HFF-Myc (cell line): ENCODE measurements around the gene TJP3.

Source experiments
- DNase-seq: peaks from one replicate; pipeline ENCODE4 v3.0.0-alpha.2; 2011; ENCODE audit warnings: low read depth; ENCODE audit errors: extremely low read depth
- H3K4me3 ChIP-seq: replicated peaks from 2 replicates; pipeline ENCODE4 v1.5.1; 2011; ENCODE audit warnings: low read depth, mild to moderate bottlenecking, control low read depth, low read length
- TF ChIP-seq, protein P1 (sequence below): IDR thresholded peaks from 2 replicates; pipeline ENCODE4 v1.5.1; 2012; ENCODE audit warnings: mild to moderate bottlenecking, low read depth, low read length, control low read depth; ENCODE audit errors: missing control alignments

TJP3 gene

DNA sequence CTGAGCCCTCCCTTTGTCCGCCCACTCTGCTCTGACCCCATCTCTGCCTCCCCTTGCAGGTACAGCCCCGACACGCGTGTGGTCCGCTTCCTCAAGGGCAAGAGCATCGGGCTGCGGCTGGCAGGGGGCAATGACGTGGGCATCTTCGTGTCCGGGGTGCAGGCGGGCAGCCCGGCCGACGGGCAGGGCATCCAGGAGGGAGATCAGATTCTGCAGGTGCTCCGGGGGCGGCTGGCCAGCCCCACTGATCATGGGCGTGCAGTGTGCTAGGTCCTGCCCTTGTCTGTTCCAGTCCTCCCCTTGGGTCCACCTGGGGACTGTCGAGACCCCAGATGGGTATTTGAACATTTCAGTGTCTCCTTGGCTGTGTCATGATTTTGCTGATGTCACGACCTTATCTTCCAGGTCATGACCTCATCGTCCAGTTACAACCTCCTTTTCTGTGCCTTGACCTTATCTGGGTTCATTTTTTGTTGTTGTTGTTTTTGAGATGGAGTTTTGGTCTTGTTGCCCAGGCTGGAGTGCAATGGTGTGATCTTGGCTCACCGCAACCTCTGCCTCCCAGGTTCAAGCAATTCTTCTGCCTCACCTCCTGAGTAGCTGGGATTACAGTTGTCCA lies 28.0 kb downstream of the TJP3 start:
- DNase-seq, result no peak
- H3K4me3 ChIP-seq, result no peak overlapping the region
- TF ChIP-seq, protein P1, sequence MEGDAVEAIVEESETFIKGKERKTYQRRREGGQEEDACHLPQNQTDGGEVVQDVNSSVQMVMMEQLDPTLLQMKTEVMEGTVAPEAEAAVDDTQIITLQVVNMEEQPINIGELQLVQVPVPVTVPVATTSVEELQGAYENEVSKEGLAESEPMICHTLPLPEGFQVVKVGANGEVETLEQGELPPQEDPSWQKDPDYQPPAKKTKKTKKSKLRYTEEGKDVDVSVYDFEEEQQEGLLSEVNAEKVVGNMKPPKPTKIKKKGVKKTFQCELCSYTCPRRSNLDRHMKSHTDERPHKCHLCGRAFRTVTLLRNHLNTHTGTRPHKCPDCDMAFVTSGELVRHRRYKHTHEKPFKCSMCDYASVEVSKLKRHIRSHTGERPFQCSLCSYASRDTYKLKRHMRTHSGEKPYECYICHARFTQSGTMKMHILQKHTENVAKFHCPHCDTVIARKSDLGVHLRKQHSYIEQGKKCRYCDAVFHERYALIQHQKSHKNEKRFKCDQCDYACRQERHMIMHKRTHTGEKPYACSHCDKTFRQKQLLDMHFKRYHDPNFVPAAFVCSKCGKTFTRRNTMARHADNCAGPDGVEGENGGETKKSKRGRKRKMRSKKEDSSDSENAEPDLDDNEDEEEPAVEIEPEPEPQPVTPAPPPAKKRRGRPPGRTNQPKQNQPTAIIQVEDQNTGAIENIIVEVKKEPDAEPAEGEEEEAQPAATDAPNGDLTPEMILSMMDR, result no peak

DNA sequence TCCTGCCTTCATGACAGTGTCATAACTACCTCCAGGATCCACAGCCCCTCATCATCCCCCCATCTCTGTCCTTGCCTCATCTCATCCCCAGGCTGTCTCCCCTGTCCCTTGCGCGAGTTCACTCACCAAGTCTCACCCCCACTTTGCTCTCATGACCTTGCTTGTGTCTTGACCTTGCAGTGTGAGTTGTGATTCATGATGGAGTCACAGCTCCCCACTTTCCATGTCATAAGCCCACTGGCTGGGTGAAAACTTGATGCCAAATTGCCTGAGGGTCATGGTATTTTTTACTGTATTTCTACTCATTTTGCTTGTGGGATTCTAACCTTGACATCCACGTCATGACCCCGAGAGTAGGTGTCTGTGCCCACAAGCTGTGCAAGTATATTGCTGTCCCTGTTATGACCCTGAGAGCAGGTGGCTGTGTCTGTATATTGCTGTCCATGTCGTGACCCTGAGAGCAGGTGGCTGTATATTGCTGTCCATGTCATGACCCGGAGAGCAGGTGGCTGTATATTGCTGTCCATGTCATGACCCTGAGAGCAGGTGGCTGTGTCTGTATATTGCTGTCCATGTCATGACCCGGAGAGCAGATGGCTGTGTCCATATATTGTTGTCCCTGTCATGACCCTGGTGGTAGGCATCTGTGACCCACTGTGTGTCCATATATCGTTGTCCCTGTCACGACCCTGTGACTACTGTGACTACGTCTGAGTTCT lies 29.5 kb downstream of the TJP3 start:
- TF ChIP-seq, protein P1, result no peak
- no peak for DNase-seq
- H3K4me3 ChIP-seq, result no peak overlapping the region

DNA sequence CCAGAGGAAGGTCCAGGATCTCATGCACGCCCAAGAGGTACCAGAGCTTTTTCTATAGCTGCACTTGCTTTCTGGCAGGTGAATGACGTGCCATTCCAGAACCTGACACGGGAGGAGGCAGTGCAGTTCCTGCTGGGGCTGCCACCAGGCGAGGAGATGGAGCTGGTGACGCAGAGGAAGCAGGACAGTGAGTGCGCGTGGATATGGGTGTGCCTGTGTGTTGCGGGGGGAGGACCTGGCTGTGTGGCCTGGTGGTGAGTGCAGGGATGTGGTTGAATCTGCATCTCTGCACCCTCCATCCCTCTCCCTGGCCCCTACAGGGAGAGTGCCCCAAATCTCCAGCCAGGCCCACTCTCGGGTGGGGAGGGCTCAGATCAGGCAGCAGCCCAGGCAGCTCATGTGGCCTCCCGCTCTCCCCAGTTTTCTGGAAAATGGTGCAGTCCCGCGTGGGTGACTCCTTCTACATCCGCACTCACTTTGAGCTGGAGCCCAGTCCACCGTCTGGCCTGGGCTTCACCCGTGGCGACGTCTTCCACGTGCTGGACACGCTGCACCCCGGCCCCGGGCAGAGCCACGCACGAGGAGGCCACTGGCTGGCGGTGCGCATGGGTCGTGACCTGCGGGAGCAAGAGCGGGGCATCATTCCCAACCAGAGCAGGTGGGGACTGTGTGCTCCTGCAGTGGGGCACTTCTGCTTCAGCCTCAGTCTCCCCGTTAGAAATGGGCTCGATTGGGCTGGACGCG lies 30.5 kb downstream of the TJP3 start:
- TF ChIP-seq, protein P1, result no peak
- no peak for DNase-seq
- no peak overlapping the region for H3K4me3 ChIP-seq

DNA sequence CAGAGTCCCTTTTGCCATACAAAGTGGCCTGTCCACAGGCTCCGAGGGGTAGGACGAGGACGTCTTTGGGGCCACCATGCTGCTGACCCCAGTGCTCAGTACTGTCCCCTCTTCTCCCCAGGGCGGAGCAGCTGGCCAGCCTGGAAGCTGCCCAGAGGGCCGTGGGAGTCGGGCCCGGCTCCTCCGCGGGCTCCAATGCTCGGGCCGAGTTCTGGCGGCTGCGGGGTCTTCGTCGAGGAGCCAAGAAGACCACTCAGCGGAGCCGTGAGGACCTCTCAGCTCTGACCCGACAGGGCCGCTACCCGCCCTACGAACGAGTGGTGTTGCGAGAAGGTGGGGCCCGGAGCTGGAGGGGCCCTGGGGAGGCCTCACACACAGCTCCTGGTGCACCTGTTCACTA lies 32.2 kb downstream of the TJP3 start:
- H3K4me3 ChIP-seq, result no peak overlapping the region
- TF ChIP-seq, protein P1, result no peak
- no peak for DNase-seq

DNA sequence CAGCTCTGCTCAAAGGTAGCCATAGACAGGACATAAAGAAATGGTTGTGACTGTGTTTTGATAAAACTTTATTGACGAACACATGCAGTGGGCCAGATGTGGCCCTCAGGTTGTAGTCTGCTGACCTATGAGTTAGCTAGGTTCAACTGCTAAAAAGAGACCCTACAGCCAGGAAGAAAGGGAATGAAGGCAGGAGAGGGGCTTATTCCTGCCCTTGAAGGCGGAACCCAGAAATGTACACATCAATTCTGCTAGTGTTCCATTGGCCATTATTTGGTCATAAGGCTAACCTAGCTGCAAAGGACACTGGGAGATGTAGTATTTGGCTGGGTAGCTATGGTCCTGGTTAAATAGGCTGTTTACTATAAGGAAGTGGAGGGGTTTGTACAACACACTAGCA lies 35.3 kb downstream of the TJP3 start:
- H3K4me3 ChIP-seq, result no peak overlapping the region
- TF ChIP-seq, protein P1, result no peak
- no peak for DNase-seq

DNA sequence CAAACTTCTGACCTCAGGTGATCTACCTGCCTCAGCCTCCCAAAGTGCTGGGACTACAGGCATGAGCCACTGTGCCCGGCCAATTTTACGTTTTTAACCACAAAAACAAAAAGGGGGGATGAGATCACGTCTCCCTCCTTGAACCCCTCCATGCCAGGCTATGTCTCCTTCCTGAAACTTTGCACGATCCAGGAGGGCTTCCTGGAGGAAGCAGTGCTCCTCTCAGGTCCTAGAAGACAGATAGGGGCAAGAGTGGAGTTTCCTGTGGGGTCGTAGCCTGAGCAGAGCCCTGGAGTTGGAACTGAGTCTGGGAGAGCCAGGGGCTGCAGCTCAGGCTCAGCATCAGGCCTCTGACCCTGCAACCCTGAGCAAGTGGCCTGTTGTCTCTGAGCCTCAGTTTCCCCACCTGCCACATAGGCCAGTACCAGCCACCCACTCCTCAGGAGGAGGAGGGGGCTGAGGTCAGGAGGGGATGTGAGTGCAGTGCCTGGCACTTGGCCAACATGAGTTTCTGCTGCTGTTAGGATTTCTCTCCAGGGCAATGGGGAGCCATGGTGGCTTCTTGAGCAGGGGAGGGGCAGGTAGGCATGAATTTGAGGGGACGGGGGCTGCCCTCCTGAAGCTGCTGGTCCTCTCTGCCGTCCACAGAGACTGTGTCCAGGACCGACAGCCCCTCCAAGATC lies 37.3 kb downstream of the TJP3 start:
- no peak overlapping the region for H3K4me3 ChIP-seq
- DNase-seq, result no peak
- TF ChIP-seq, protein P1, result no peak
